SKM-1 (cell line): ENCODE data around the gene SLC10A1.
"Not testable (repeated sequence)": the region's sequence is repeated elsewhere in the genome, so short reads cannot be mapped to it uniquely, and the experiment has no call there.

ENCODE experiments used
- DNase-seq: peaks from one replicate; lab custom pipeline; 2025; ENCODE audit not compliant: unreplicated experiment; lab: John Stamatoyannopoulos, UW

The SLC10A1 gene

DNA sequence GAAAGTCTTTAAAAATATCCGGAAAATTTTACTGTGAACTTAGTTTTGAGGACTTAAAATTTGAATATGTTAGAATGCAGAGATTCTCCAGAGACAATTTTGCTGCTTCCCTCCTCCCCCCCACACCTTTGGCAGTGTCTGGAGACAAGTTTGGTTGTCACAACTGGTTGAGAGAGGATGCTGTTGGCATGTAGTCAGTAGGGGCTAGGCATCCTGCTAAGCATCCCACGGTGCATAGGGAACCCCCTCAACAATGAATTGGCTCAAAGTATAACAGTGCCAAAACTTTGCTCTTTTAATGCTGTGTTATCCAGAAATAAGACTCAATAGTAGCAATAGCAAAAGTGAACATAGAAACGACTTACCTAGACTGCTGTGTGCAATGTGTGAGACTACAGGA lies 26.5 kb downstream of the SLC10A1 start:
- no peak for DNase-seq

- DNase-seq, result no peak
Measured at GRCh38 chr14:69769623-69770022, 27.4 kb downstream of the SLC10A1 start.

GRCh38 chr14:69768873-69769272 lies 28.2 kb downstream of the SLC10A1 start:
- no peak for DNase-seq

DNA sequence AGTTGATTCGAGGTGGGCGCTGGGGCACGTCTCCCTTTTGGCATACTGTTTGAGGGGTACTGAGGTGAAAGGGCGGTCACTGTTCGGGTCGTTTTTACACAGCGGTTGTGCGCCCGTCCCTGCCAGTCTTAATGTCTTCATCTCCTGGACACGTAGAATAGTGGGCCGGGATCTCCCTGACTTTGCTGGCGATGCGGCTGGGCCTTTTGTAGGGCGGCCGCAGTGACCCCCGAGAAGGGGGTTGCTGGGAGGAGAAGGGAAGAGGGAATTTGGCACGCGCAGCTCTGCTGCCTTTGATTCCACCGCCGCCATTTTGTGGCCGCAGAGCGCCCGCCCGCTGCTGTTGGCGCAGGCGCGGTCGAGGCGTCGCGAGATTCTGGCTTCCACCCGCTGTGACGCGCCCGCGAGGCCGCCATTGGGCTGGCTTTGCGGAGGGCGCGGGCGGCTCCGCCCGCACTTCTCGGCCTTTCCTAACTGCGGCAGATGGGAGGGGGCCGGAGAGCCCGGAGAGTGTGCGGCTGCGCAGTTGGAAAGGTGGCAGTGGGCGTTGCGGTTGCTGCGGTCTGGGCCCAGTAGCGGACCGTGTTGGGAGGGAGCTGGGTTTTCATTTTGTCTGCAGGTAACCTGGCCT lies 29.6 kb downstream of the SLC10A1 start:
- DNase-seq, result peak; percentile 10

- peak; percentile 69 for DNase-seq
Measured at GRCh38 chr14:69766984-69767368, 30.1 kb downstream of the SLC10A1 start, which contains the start of gene SRSF5. Gene SRSF5 (plus strand): TSS chr14:69767142. CDS start chr14:69768157, 1,015 bp downstream.

DNA sequence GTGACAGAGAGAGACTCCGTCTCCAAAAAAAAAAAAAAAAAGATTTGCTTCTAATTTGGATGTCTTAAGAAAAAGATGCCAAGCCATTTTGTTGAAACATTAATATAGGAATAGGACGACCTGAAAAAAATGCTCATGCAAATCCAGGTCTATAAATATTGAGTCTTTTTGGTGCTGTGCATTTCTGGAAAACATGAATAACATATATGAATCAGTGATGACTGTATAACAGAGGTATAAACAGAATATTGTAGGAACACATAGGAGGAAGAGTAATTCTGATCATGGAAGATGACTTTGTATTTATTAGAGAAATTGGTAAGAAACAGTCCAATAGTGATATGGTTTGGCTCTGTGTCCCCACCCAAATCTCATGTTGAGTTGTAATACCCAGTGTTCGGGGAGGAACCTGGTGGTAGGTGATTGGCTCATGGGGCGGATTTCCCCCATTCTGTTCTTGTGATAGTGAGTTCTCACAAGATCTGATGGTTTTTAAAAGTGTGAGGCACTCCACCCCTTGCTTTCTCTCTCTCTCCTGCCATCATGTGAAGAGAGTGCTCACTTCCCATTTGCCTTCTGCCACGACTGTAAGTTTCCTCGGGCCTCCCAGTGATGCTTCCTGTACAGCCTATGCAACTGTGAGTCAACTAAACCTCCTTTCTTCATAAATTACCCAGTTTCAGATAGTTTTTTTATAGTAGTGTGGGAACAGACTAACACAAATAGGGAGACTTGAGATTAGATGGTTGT lies 33.1 kb downstream of the SLC10A1 start:
- no peak for DNase-seq

DNA sequence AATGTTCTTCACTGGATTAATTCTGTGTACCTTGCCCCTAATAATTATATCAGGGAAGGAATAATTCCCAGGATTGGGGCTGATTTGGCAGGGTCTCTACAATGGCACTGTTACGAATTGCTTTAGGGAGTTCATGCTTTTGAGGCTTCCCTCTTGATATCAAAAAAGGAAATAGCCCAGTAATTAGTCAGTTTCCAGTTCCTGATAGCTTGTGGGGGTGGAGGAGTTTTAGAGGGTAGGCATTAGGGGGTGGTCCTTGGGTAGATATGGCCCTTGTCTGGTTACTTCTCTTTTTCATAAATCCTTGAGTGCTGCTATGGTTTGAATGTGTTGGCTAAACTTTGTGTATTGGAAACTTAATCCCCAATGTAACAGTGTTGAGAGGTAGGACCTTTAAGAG lies 36.2 kb downstream of the SLC10A1 start:
- no peak for DNase-seq

DNA sequence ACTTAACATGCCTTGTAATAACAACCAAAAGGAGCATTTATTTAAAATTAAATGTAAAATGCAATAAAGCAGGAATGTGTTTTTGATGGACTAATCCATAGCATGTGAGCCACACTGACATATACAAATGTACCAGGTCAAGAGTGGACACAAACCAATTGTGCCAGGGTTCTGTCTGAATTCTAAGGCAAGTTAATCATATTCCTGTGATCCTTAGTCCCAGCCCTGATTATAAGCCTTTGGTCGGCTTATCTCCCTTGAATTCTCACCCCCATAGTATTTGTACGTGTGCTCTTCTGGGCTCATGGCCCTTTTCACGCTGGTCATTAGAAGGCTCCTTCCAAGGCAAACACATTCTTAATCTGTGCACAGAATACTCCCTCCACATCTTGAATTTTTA lies 40.7 kb downstream of the SLC10A1 start:
- no peak for DNase-seq

GRCh38 chr14:69755784-69756183 lies 41.3 kb downstream of the SLC10A1 start:
- no peak for DNase-seq

DNA sequence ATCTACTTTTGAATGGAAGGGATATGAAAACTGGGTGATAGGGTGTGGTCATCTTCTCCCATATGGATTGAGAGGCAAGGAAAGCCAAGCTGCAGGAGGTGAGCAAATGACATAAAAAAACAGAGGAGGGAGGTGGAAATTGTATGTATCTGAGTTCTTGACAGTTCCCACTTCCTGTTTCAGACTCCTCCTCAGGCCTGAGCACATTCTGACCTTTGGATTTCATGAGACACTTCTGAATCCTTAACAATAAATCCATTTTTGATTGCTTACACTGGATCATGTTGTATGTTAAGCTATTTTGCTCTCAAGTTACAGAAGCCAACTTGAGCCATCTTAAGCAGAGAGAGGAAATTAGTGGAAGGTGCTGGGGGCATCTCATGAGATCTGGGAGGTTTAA lies 41.7 kb downstream of the SLC10A1 start:
- no peak for DNase-seq

DNA sequence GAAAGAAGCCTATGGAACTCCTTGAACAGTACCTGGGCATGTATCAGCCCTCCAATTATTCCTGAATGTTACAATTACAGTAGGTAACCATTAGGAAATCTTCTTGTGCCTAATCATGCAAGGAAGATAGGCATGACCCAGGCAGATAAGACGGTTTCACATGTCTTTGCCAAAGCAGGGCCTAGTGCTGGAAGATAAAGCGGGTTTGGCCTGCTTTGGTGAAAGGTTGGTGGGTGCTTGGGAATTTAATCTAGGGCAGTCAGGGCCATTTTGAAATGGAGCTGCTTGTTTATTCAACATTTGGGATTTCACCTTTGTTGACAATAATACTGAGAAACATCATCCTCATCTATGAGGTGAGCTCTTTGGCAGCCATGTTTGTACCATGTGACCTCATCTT lies 42.6 kb downstream of the SLC10A1 start:
- no peak for DNase-seq

- no peak for DNase-seq
Measured at GRCh38 chr14:69753860-69754259, 43.2 kb downstream of the SLC10A1 start.

GRCh38 chr14:69752773-69753172 lies 44.3 kb downstream of the SLC10A1 start:
- no peak for DNase-seq

- no peak for DNase-seq
Measured at GRCh38 chr14:69750495-69750894, 46.5 kb downstream of the SLC10A1 start.

- DNase-seq, result no peak
Measured at GRCh38 chr14:69749956-69750355, 47.1 kb downstream of the SLC10A1 start.

- DNase-seq, result no peak
Measured at GRCh38 chr14:69741055-69741454, 56.0 kb downstream of the SLC10A1 start.

DNA sequence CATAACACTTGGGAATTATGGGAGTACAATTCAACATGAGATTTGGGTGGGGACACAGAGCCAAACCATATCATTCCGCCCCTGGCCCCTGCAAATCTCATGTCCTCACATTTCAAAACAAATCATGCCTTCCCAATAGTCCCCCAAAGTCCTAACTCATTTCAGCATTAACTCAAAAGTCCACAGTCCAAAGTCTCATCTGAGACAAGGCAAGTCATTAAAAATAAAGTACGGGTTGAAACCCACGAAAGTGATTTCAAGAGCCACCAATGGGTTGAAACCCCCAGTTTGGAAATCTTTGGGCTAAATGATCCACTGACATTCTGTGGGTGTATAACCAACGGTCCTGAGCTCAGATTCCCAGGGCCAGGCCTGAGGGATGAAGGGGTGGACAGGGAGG lies 60.6 kb downstream of the SLC10A1 start:
- DNase-seq, result not testable (repeated sequence)

GRCh38 chr14:69731919-69732598 lies 65.0 kb downstream of the SLC10A1 start:
- not testable (repeated sequence) for DNase-seq

- DNase-seq, result no peak
Measured at GRCh38 chr14:69727860-69728259, 69.2 kb downstream of the SLC10A1 start.

DNA sequence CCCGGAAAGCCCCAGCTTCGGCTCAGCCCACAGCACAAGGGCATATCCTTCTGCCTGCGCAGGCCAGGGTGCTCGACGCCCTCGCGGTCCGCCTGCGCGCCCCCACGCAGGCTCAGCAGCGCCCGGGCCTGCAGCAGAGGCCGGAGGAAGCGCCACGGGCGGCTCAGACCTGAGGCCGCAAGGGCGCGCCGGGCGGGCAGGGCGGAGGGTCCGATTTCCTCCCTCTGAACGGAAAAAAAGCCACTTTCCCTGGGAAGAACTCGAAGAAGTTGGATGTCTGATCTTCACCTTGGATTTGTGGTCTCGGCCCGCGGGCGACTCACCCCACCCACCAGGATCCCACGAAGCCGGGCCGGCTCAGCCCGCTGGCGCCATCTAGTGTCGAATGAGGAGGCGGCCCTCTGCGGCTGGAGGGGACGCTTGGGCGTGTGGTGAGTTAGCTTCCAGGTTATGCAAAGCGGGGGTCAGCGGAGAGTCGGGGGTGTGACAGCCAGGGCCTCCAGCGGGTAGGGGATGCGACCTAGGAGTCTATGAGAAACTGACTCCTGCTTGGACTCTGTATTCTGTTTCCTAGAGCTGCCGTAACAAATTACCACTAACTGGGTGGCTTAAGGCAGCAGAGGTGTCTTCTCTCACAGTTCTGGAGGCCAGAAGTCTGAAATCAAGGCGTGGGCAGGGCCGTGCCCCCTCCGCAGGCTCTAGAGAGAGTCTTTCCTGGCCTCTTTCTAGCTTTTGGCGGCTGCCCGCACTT lies 70.1 kb downstream of the SLC10A1 start:
- peak; percentile 7 for DNase-seq
